NOMO-1 (cell line): ENCODE data around the gene LRRC45.

Source experiments
- DNase-seq, 2 experiments: peaks; one replicate each; lab custom pipeline; 2025; ENCODE audit not compliant: unreplicated experiment in 2 of 2; lab: John Stamatoyannopoulos, UW

Gene LRRC45

DNA sequence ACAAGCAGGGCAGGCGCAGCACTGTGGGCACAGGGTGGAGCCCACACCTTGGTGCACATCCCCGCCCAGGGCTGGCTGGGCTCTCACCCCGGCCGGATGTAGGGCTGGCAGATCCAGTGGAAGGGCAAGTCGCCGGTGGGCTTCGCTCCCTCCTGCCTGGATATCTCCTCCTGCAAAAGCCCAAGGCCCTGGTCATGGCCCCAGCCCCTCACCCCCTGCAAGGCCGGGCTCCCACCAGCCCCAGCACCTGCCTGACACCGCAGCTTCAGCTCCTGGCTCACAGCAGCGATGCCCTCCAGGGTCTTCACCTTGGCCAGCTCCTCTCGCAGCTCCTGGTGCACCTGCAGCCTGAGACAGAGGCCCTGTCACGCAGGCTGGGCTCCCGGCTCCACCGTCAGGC, 37.5 kb downstream of the LRRC45 start:
- DNase-seq, result no peak

GRCh38 chr17:82061047-82061925, 38.2 kb downstream of the LRRC45 start:
- DNase-seq, result no peak

GRCh38 chr17:82062076-82062983, 39.2 kb downstream of the LRRC45 start:
- no peak for DNase-seq

- DNase-seq, result no peak
Observed at GRCh38 chr17:82062984-82063368, 39.9 kb downstream of the LRRC45 start.

GRCh38 chr17:82063424-82064415, 40.6 kb downstream of the LRRC45 start:
- no peak for DNase-seq

DNA sequence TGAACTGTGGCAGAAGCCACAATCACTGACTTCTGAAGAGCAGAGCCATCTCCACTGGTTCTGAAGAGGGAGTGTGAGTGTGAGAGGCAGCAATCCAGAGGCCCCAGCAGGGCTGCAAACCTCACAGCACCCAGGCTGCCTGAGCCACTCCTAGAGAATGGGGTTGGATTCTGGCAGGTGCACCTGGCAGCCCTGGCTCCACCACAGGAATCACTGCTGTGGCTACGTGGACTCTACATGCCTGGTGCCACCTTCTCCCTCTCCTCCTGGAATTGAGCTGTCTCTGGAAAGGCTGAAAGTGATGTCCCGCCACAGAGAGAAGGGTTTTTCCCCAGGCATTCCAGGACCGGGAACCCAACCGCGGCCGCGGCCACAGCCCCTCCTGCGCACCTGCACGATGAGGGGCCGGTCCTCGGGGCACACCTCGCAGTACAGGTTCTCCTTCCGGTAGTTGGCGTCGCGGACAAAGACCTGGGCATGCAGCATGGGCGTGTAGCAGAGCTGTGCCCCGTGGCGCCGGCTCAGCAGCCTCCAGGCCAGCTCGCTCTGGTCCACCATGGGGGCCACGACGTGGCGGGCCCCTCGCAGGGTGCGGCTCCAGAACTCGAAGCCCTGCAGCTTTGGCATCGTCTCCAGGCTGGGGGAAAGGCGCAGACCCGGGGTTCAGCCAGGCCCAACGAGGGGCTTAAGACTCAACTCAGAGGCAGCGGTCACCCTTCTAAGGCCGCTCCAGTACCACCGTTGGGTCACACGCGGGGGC, 41.5 kb downstream of the LRRC45 start:
- DNase-seq, result peak in 1 of 2 experiments; percentile 5

- no peak for DNase-seq
Observed at GRCh38 chr17:82065193-82065637, 42.1 kb downstream of the LRRC45 start.

DNA sequence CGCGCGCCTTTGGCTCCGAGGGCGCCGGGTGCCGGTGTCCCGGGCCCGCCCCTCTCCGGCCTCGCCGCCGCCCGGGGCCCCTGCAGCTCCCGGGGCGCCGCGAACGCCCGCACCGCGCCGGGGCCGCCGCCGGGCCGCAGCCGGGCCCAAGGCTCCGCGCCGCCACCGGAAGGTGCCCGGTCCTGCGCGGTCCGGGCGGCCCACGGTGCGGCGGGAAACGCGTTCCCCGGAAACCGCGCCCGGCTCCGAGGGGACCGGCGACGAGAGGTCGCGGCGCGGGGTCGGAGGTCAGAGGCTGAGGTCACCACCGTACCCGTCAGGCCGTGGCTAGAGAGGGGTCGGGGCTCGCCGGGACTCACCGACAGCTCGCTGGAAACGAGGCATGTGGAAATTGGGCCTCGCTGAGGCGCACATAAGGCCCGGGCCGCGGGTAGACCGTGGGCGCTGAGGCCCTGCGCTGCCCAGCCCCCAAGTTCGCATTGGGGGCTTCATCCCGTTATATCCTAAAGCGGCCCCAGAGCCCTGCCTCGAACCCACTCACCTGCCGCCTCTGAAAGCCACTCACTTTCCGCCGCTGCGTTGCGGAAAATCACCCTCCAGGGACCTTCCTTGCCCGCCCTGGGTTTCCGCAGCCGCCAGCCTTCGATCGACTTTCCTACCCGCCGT, 42.7 kb downstream of the LRRC45 start, which contains the start of gene DUS1L:
Gene DUS1L (minus strand): TSS at position 167 of the 666 bp plus-strand sequence. CDS start 745 bp downstream, outside the sequence.
- peak; percentile 22 to 42 for DNase-seq

DNA sequence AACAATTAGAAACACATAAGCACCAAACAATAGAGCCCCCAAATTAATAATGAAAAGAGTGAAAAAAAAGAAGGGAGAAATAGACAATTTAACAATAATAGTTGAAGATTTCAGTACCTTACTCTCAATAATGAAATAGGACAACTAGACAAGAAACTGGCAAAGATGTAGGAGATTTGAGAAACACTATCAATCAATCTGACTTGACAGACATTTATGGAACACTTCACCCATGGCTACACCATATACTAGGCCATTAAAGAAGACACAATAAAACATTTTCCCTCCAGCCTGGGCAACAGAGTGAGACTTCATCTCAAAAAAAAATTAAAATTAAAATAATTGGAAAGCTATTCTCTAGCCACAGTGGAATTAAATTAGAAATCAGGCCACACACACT, 47.5 kb downstream of the LRRC45 start:
- no peak for DNase-seq

- DNase-seq, result no peak
Observed at GRCh38 chr17:82072827-82073226, 49.7 kb downstream of the LRRC45 start.

DNA sequence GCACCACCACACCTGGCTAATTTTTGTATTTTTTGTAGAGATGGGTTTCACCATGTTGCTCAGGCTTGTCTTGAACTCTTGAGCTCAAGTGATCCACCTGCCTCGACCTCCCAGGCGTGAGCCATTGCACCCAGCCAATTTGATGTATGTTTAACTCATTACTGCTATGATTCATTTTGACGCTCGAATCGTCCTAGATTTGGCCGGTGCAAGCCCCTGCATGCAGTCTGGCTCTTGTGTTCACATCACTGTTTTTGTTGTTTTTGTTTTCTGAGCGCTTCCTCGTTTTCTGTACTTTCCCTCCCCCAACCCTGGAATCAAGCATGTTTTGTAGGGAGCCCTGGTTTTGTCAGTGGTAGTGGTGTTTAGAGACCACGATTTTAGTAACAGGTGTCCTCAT, 50.3 kb downstream of the LRRC45 start:
- DNase-seq, result no peak

- no peak for DNase-seq
Observed at GRCh38 chr17:82076018-82076784, 53.1 kb downstream of the LRRC45 start.

GRCh38 chr17:82076785-82077591, 53.9 kb downstream of the LRRC45 start:
- DNase-seq, result no peak

DNA sequence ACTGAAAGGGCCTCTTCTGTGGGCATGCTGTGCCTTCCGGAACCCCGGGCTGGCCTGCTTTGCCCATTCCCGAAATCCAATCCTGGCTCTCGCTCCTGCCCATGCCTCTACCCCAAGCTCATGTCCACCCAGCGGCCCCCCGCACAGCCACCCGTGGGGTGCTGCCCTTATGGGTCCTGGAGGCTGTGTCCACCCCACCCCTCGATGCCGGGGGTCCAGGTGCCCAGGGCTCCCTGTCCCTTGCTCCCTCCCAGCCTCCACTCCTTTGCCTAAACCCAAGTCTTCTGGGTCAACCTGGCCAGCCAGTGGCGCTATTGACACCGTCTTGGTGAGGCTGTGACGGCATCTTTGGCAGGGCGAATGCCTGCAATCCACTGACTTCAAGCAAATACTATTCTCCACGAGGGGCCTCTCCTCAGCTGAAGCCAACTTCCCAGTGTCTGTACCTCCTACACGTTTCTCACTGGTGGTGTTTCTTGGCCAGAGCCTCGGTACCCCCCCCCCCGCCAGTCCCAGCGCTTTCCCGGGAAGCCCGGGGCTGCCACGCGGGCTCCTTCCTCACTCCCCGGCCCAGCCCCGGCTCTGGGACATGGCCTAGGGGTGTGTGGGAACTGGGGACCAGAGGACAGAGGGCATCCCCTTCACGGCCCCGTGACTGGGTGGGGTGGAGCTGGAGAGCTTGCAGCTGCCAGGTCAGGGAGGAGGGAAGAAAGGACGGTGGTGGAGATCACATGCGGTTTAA, 54.7 kb downstream of the LRRC45 start:
- no peak for DNase-seq

DNA sequence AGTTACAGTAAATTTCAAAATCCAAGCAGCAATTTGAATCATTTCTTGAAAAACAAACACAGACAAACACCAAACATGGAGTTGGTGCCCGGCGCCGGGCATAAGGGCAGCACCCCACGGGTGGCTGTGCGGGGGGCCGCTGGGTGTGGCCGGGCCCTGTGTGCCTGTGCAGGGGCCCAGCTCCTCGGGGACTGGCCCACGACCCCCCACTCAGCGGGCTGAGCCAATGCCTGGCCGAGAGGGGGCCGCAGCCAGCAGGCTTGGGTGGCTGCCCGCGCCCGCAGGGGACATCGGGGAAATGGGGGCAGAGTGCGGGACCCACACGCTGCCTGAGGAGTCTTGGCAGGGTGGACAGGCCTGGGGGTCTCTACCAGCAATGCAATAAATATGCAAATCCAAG, 55.3 kb downstream of the LRRC45 start:
- DNase-seq, result no peak

DNA sequence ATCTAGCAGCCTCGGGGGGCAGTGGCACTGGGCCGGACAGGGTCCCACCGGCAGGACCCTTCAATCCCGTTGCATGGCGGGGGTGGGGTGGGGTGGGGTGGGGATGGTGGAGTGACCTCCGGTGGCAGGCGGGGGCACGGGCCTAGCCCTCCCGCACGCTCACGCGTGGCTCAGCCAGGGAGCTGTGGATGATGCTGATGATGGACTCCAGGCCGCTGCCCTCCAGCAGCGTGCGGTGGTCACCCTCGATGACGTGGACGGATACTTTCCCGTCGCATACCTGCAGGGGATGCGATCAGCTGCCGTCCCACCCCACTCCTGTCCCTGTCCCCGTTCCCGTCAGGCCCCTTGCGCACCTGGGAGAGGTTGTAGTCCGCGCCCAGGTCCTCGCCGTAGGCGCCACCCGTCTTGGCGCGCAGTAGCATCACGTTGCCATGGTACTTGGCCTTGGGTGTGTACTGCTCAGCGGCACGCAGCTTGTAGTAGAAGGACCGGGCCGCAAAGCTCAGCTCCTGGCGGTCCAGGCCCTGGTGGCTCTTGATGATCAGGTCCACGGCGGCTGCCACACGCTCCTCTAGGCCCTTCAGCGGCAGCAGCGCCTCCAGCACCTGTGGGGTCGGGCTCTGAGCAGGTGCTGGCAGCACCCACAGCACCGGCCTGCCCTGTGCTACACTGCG, 56.0 kb downstream of the LRRC45 start:
- no peak for DNase-seq
